HG03342 (cell line): ENCODE measurements around the gene RND1.

Experiments used
- ATAC-seq: cut with Tn5 transposase; IDR thresholded peaks from one replicate; pipeline ENCODE4 v1.9.1; 2021; ENCODE audit warnings: mild to moderate bottlenecking, moderate library complexity; ENCODE audit not compliant: unreplicated experiment

Gene RND1

DNA sequence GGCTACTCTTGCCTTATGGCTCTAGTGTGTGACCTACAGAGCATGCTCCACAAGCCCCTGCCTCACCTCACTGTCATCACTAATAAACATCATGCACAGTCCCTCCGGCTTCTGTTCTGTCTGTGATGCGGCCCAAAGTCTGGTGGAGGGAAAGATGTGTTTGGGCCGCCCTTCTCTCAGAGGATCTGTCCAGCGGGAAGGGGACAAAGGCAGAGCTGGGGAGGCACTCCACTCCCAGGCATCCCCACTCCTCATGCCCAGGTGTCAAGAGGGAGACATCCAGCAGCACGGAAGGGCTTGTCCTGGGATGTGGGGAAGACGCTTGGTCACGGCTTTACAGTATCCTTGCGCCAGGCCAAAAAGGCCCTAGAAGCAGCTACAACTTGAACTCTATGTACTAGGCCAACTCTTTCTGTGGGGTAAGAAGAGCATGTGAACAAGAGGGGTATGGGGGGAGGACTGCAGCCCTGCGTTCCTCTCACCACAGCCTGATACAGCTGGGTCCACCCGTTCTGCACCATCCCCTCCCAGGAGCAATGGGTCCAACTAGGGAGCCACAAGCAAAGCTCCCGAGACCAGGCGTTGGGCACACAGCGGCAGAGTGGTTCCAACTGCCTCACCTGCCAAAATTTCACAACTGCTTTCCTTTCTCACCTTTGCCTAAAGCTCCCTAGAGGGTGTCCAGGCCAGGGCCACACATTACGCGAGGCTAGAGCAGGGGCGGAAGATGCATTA is 36.7 kb downstream of the RND1 start:
- no peak for ATAC-seq

DNA sequence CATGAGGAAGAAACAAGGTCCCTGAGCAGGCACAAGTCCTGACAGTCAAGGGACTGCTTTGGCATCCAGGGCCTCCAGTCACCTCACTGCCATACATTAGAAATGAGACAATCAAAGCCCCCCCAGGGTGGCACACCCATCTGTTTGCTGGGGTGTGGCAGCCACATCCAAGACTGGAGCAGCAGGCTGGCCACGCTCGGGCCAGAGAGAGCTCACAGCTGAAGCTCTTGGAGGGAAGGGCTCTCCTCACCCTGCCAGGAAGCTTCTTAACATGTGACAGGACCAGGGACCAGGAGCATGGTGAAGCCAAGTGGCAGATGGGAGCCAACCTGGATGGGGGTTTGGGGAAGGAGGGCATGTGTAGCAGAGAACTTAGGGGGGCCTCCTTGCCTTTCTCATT is 37.4 kb downstream of the RND1 start:
- no peak for ATAC-seq

DNA sequence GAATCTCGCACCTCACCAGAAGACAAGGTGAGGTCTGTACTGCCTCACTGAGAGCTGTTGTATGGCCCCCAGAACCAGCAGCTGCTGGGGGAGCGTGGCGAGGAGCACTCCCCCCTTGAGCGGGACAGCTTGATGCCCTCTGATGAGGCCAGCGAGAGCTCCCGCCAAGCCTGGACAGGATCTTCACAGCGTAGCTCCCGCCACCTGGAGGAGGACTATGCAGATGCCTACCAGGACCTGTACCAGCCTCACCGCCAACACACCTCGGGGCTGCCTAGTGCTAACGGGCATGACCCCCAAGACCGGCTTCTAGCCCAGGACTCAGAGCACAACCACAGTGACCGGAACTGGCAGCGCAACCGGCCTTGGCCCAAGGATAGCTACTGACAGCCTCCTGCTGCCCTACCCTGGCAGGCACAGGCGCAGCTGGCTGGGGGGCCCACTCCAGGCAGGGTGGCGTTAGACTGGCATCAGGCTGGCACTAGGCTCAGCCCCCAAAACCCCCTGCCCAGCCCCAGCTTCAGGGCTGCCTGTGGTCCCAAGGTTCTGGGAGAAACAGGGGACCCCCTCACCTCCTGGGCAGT is 38.1 kb downstream of the RND1 start:
- ATAC-seq = no peak

DNA sequence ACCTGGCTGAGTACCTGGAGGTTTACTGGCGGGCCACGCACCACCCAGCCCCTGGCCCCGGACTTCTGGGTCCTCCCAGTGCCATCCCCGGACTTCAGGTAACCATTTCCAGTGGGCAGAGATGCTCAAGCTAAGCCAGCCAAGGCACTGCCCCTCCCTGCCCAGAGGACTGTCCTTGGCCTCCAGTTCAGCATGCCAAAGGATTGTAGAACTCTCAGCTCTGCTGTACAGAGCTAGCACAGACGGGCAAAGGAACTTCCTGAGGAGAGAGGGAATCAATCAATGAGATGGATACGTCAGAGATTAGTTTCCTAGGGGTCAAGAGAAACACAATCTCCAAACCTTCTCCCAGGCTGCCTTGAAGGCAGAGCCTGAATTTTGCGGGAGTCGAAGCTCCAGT is 38.6 kb downstream of the RND1 start:
- no peak for ATAC-seq

DNA sequence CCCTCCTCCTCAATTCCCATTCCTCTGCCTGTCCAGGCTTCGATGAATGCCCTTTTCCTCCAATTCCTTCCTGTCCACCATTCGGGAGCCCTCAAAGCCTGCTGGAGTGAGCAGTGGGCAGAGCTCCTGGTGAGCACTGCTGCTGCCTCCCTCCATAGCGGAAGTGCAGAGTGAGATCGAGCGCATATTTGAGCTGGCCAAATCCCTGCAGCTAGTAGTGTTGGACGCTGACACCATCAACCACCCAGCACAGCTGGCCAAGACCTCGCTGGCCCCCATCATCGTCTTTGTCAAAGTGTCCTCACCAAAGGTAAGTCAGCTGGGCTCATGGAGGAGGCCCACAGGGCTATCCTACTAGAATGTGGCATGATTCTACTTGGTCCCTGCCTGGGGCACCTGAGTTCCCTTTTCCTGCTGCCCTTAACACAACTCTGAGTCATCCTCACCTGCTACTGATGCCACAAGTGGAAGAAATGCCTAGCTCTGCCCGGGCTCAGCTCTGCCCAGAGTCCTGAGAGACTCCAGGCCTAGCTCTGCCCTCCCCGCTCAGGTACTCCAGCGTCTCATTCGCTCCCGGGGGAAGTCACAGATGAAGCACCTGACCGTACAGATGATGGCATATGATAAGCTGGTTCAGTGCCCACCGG is 39.3 kb downstream of the RND1 start:
- ATAC-seq = no peak

DNA sequence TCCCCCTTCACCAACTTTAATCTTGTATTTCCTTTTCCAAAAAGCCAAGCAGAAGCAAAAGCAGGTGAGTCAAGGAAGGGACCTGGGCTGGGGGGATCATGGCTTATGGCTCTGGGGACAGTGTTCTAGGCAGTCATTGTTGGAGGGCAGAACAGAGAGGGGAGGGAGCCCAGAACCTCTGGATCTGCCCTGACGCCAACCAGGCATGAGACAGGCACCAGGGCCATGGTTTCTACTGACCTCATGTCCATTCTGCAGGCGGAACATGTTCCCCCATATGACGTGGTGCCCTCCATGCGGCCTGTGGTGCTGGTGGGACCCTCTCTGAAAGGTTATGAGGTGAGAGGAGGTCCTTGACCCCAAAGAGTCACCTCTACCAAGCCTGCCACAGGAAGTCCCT is 40.8 kb downstream of the RND1 start:
- no peak for ATAC-seq

DNA sequence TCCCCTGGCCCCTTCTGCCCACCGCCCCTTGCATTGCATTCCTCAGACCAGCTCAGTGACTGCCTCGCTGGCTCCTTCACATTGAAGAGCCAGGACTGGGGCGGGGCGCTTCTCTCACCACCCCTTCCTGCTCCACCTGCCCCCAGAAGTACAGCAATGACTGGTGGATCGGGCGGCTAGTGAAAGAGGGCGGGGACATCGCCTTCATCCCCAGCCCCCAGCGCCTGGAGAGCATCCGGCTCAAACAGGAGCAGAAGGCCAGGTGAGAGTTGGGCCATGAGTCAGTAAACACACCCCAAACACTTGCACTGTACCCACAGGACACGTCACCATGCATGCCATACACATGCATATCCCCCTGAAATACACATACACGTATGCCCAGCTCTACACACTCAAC is 41.6 kb downstream of the RND1 start:
- ATAC-seq = no peak

DNA sequence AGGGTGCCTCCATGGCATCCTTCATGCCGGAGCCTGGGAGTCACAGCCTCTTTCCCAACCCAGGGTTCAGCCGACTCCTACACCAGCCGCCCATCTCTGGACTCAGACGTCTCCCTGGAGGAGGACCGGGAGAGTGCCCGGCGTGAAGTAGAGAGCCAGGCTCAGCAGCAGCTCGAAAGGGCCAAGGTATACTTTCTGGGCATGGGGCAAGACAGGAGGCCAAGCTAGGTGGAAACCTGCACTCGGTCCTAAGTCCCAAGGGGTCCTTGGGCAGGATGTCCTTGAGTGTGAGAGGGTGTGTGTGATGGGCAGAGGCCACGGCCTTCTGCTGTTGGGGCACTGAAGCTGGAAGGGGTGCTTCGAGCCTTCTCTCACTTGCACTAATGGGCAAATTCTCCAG is 42.4 kb downstream of the RND1 start:
- no peak for ATAC-seq

DNA sequence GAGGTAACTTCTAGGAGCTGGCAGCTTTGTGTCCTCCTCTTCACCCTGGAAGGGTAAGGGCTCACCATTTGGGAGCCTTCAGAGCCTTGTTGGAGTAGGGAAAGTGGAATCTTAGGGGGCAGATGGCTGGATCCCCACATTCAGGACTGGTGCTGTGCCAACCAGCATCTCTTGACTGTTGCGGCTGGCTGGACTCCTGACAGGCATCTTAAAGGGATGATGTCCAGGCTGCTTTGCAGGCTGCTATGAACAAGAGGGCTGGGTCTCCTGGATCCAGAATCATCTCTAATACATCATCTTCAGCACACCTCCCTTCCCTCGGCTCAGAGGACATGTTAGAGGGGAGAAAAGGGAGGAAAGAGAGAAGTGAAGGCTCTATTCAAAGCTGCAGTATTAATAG is 43.0 kb downstream of the RND1 start:
- no peak for ATAC-seq

DNA sequence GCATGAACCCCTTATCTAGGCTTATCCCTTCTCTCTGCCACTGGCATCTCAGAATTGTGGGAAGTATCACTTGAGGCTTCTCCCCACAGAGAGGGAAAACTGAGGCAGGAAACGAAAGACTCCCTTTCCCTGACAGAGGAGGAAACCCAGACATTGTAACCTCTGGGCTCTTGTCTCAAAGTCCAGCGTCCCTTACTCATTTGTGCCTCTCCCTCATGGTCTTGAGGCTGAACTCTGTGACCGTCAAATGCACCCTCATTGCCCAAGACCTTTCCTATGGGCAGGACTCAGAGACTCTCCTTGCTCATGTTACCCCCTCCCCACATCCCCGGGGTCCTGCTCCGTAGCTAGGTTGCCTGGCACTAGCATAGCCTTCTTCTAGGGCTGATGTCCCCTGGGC is 43.5 kb downstream of the RND1 start:
- no peak for ATAC-seq

DNA sequence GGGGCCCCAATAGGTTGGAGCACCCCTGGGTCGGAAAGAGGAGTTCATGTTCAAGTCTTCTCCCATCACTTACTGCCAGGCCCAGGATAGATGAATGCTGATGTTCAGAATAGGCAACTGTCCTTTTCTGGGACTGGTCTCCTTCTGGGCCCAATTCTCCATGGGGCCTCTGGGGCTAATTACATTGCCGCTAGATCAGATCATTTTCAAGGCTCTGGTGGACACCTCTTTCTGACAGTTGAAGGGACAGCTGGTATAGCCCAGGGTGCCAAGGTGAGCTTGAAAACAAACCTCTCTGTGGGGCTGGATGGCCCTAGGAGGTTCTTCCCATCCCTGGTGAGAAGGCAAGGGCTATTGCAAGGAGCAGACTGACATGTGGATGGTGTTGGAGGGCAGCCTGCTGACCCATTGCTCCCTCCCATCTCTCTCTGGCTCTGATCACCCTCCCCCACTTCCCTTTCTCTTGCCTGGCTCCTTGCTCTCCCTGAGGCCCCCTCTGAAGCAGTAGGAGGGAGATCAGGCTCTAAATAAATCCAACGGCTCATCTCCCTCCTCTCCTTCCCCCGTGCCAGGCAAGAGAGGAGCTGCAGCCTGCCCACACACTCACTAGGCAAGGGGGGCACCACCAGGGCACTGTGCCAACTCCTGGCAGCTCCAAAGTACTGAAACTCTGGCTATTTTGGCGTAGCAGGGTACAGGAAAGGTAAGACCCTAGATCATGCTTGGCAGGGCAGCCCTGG is 45.5 kb downstream of the RND1 start:
- ATAC-seq = no peak

DNA sequence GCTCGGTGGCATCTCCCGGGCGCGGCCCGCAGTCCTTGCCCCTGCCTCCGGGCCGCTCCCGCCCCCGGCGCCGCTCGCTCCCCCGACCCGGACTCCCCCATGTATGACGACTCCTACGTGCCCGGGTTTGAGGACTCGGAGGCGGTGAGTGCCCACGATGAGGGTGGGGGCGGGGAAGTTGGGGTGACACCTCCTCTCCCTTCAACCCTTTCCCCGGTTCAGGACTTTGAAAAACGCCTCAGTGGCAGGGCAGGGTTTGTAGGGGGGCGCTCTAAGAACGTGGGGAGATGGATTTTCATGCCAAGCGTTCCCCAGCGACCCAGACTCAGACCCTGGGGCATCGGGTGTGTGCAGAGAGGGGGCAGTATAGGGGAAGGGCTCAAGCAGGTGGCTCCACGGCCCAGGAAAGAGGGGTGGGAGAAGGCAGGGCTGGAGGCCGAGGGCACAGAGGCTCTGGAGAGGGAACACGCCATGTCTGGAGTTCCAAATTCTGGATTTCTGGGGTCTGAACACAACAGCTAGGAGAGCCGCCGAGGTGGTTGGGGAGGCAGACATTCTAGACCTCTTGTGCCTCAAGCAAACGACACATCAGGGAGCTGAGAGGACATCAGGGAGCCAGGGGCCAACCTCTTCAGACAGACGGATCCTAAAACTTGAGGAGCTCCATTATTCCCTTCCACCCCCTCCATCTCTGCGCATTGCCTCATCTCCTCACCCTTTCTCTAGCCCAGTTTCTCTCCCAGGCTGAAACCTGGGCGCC is 46.7 kb downstream of the RND1 start:
- ATAC-seq = no peak

DNA sequence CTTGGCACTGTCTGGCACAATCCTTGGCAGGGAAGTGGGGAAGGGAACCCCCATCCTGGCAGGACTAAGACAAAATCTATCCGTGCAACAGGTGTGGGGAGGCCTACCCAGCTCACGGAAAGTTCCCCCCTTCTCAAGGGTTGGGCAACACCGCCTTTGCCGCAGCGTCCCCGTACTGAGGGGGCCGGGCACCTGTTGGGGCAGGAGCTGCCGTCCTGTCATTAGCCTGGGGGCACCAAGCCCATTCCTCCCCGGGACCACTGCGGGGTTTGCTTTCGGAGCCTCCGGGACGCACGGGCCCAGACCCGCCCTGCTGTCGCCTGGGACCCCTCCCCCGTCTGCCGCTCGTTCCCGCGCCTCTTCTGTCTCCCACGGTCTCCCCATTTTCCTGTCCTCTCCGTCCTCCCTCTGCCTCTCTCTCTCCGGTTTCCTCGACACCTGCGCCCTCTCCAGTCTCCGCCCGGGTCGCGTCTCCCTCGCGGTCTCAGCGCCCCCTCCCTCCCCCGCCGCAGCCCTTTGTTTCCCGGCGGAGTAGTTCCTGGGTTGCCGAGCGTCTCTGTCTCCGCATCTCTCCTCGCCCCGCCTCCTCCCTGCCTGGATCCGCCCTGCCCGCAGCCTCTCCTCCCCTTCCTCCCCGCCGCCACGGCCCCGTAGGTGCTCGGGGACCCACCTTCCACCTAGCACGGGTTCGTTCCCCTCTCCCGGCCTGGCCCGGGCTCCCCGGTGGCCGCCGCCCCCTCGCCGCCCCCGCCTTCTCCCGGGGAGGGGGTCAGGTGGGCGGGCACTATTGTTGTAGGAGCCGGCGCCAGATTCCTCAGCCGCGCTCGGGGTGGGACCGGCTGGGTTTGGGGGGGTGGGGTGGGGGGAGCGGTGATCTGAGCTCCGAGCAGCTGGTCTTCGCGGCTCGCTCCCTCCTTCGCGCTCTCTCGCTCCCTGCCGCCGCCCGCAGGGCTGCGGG is 47.5 kb downstream of the RND1 start, which contains the start of gene CACNB3:
Gene CACNB3 (plus strand): TSS at position 624 of the 958 bp plus-strand sequence. CDS start 434 bp downstream, outside the sequence.
- ATAC-seq = no peak

DNA sequence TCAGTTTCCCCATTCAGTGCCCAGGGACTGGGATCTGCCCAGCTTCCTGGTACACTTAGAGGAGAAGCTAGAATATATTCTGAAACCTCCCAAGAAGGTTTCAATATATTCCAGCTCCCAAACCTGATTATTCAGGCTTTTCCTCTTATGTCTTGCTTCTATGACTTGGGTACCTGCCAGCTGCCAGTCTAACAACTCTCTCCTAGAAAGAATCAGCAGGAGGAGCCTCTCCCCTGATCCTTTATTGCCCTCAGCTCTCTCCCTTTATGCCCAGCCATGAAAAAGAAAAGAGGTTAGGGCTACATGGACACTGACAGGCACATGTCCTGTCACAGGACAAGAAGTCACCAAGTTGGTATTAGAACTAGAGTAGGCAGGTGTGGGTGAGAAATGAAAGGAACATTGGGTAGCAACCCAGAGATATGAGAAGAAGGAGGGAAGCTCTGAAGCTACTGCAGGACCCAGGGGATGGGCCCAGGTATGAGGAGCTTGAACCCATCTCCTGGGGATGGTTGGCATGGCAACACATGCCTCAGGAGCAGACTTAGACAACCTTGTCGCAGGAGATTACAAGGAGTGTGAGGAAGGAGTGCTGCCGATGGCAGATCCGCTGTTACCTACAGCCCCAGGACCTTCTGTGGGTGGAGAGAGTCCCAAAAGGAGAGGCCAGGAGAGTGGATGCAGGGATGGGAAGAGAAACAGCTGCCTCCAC is 49.4 kb downstream of the RND1 start:
- no peak for ATAC-seq

DNA sequence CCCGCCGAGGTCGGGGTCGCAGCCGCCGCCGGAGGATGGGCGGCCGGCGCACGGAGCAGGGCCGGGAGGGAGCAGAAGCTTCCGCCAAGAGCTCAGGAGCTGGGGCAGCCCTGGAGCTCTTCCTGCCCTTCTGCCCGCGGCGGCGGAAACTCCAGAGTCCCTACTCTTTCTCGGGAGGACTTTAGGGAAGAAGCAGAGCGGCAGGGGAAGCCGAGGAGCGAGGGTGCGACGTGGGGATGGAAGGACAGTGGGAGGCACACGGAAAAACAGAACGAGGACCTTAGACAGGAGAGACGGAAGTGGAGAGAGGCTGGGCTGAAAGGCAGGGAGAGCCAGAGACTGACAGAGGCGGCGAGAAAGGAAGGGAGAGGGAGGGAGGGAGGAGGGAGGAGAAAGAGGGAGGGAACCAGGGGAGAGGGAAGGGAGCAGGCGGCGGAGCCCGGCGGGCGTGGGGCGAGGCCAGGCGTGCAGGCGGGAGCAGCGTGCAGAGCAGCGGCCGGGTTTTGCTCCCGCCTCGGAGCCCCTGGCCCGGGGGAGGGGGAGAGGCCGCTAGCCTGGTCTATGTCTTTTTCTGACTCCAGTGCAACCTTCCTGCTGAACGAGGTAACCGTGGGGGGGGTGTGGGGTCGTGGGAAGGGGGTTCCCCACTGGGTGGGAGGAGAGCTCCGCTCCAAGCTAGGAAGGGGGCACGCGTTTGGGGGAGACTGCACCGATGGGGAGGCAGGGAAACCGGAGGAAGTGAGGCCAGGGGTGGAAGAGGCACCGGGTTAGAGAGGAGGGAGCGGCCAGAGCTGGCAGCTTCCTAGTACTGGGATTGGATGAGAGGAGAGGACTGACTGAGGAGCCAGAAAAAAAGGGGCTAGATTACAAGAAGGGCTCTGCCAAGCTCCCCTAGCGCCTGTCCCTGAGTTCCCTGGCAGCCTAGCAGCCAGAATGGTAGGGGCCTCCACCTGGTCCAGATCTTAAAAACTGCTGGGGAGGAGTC is 50.3 kb downstream of the RND1 start:
- peak; percentile 21 for ATAC-seq

DNA sequence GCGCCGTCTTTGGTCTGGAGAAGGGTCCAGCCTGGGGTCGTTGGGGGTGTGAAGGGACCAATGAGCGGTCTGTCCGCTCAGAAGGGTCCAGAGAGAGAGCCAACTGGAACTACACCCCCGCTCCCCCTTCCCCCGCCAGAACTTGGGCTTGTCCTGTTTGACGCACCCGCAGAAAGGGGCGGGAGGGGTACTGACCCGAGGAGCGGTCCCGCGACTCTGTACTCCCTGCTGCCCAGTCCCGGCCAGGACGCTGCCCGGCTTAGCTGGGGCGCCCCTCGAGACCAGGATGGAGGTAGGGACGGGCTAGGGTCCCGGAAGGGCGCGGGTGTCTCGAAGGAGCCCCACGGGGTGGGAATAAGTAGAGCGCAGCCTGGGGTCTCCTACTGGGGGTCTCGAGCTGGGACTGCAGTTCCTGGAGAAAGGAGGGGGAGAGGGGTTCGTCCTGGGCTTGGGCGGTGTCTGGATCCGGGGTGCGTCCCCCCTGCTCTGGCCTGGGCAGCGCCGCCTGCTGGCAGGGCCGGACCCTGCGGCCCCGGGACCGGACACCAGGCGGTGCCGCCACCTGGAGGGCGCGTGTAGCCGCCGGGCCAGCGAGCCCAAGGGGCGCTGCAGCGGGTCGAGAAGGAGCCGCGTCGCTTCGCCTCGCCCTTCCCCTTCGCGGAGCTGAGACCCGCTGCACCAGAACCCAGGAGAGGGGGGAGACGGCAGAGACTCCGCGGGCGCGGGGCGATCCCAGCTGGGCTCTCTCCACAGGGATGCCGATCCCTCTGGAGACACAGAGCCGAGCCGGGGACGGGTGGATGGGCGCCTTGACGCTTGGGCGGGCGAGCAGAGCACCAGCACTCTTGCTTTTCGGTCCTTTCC is 51.2 kb downstream of the RND1 start:
- ATAC-seq = peak; percentile 75
